ENCODE data around the gene TRPC4AP. TPM values are rescaled to one million over a fixed set of nuclear protein-coding genes. Genes with fewer than 3 reads are reported as not detected.

TRPC4AP gene
- total and polyA plus RNA-seq, 9 donors: 30.5 to 51.8 (median 40.7) TPM

GRCh38 chr20:34986311-34987287 is 106.0 kb downstream of the TRPC4AP start:
- TF ChIP-seq POLR2A (IDR thresholded peaks at IDR 0.05) (no peak), EP300 (IDR thresholded peaks at IDR 0.05) (no peak), CTCF (IDR thresholded peaks at IDR 0.05) (no peak)
- WGBS, 3 donors: 51 to 63% (median 54%) methylated on average over 22 to 24 of the region's 24 CpGs
- intact Hi-C loops (cut with DNase I): no loop called here
- Histone ChIP-seq H3K4me1 (ENCODE audit: insufficient read depth) (peaks cover 17% of the 10 kb centered on the region), H3K36me3 (no peaks in the 10 kb centered on the region), H3K27me3 (no peaks in the 10 kb centered on the region), H3K4me3 (no peak overlapping the region), H3K9me3 (no peaks in the 10 kb centered on the region), H3K27ac (no peak overlapping the region)
- DNase-seq: no peak

GRCh38 chr20:34985461-34986310 is 106.9 kb downstream of the TRPC4AP start:
- H3K4me1 ChIP-seq (ENCODE audit: insufficient read depth): peaks cover 17% of the 10 kb centered on the region
- no peak for DNase-seq
- no peak overlapping the region for H3K27ac ChIP-seq
- no peaks in the 10 kb centered on the region for H3K9me3 ChIP-seq
- intact Hi-C loops (cut with DNase I): no loop called here
- WGBS, 3 donors: 46 to 60% (median 50%) methylated on average over 25 of the region's 25 CpGs
- no peaks in the 10 kb centered on the region for H3K27me3 ChIP-seq
- no peaks in the 10 kb centered on the region for H3K36me3 ChIP-seq
- TF ChIP-seq EP300 (IDR thresholded peaks at IDR 0.05): no peak
- no peak overlapping the region for H3K4me3 ChIP-seq

- Histone ChIP-seq H3K4me1 (ENCODE audit: insufficient read depth) (peaks cover 17% of the 10 kb centered on the region), H3K27ac (no peak overlapping the region), H3K36me3 (no peaks in the 10 kb centered on the region), H3K9me3 (no peaks in the 10 kb centered on the region), H3K27me3 (no peaks in the 10 kb centered on the region), H3K4me3 (no peak overlapping the region)
- no peak for DNase-seq
- intact Hi-C loops (cut with DNase I): no loop called here
- 53 to 71% (median 66%) methylated on average over 11 to 18 of the region's 18 CpGs for WGBS, 3 donors
- TF ChIP-seq CTCF (IDR thresholded peaks at IDR 0.05): no peak
- TF ChIP-seq EP300 (IDR thresholded peaks at IDR 0.05): no peak
- TF ChIP-seq POLR2A (IDR thresholded peaks at IDR 0.05): no peak
Observed at GRCh38 chr20:34984756-34985261, 107.8 kb downstream of the TRPC4AP start.

- WGBS, 3 donors: 21 to 33% (median 25%) methylated on average over 14 of the region's 14 CpGs
- Histone ChIP-seq H3K27ac (no peak overlapping the region), H3K36me3 (no peaks in the 10 kb centered on the region), H3K27me3 (no peaks in the 10 kb centered on the region), H3K9me3 (no peaks in the 10 kb centered on the region), H3K4me1 (ENCODE audit: insufficient read depth) (peaks cover 17% of the 10 kb centered on the region), H3K4me3 (no peak overlapping the region)
- TF ChIP-seq CTCF (IDR thresholded peaks at IDR 0.05) (no peak), POLR2A (IDR thresholded peaks at IDR 0.05) (no peak), EP300 (IDR thresholded peaks at IDR 0.05) (no peak)
- no peak for DNase-seq
- intact Hi-C loops (cut with DNase I): no loop called here
Observed at GRCh38 chr20:34983995-34984735, 108.4 kb downstream of the TRPC4AP start.
